GM23338 (cell line): ENCODE data around the gene PDZK1IP1. TPM values are rescaled to one million over a fixed set of nuclear protein-coding genes. Genes with fewer than 3 reads are reported as not detected.

Source experiments
- ATAC-seq: fragments of 200-7000 bp; cut with Tn5 transposase; 3 replicates; pipeline ENCODE4 v1.9.1; 2020
- DNase-seq: peaks from one replicate; pipeline ENCODE4 v3.0.0-alpha.2; 2015; ENCODE audit warnings: low spot score
- H2AFZ ChIP-seq: fragments of 200-600 bp; sonication (generic); 2 replicates; pipeline ENCODE4 v1.8.0; 2016; ENCODE audit warnings: antibody characterized with exemption, mild to moderate bottlenecking, moderate library complexity
- H3F3A ChIP-seq: fragments of 200-600 bp; sonication (generic); replicated peaks from 2 replicates; pipeline ENCODE4 v1.8.0; 2017; ENCODE audit warnings: antibody characterized with exemption, mixed run types, low read depth
- H3K27ac ChIP-seq: fragments of 200-600 bp; sonication (generic); 2 replicates; pipeline ENCODE4 v1.6.1; 2016; ENCODE audit warnings: low read depth
- H3K27me3 ChIP-seq: fragments of 200-600 bp; sonication (generic); 2 replicates; pipeline ENCODE4 v1.8.0; 2016; ENCODE audit warnings: mild to moderate bottlenecking, mixed run types, moderate library complexity; ENCODE audit not compliant: insufficient read depth
- H3K36me3 ChIP-seq: fragments of 200-600 bp; sonication (generic); 2 replicates; pipeline ENCODE4 v1.8.0; 2016; ENCODE audit warnings: mild to moderate bottlenecking; ENCODE audit not compliant: insufficient read depth
- H3K4me1 ChIP-seq: fragments of 200-600 bp; sonication (generic); 2 replicates; pipeline ENCODE4 v1.8.0; 2016; ENCODE audit warnings: mild to moderate bottlenecking, moderate library complexity; ENCODE audit not compliant: insufficient read depth
- H3K4me2 ChIP-seq: fragments of 200-600 bp; sonication (generic); 2 replicates; pipeline ENCODE4 v1.7.1; 2017; ENCODE audit warnings: mixed run types
- H3K4me3 ChIP-seq: fragments of 200-600 bp; sonication (generic); 2 replicates; pipeline ENCODE4 v1.6.1; 2016; ENCODE audit warnings: mixed run types
- H3K79me2 ChIP-seq: fragments of 200-600 bp; sonication (generic); replicated peaks from 2 replicates; pipeline ENCODE4 v1.8.0; 2017; ENCODE audit warnings: mild to moderate bottlenecking; ENCODE audit not compliant: insufficient read depth
- H3K9me2 ChIP-seq: fragments of 200-600 bp; sonication (generic); 2 replicates; pipeline ENCODE4 v1.8.0; 2017; ENCODE audit not compliant: insufficient read depth
- H4K20me1 ChIP-seq: fragments of 200-600 bp; sonication (generic); replicated peaks from 2 replicates; pipeline ENCODE4 v1.8.0; 2017; ENCODE audit warnings: mild to moderate bottlenecking; ENCODE audit not compliant: insufficient read depth
- H3K27ac Mint-ChIP-seq: 2 replicates; pipeline ENCODE4 v1.8.0; 2020; ENCODE audit warnings: inconsistent platforms, mild to moderate bottlenecking, moderate library complexity, mixed read lengths
- H3K27me3 Mint-ChIP-seq: 3 replicates; pipeline ENCODE4 v1.8.0; 2022; ENCODE audit warnings: low read depth, mild to moderate bottlenecking, moderate library complexity, mixed read lengths, inconsistent platforms; ENCODE audit not compliant: insufficient read depth, poor library complexity
- H3K36me3 Mint-ChIP-seq: 3 replicates; pipeline ENCODE4 v1.8.0; 2021; ENCODE audit warnings: low read depth, mild to moderate bottlenecking, inconsistent platforms, moderate library complexity, mixed read lengths
- H3K4me1 Mint-ChIP-seq: 3 replicates; pipeline ENCODE4 v1.8.0; 2020; ENCODE audit warnings: mild to moderate bottlenecking, inconsistent platforms, mixed read lengths
- H3K4me3 Mint-ChIP-seq: 3 replicates; pipeline ENCODE4 v1.8.0; 2021; ENCODE audit warnings: moderate library complexity, mild to moderate bottlenecking, inconsistent platforms, mixed read lengths
- H3K9me3 Mint-ChIP-seq: 3 replicates; pipeline ENCODE4 v1.8.0; 2020; ENCODE audit warnings: moderate library complexity, mild to moderate bottlenecking, inconsistent platforms, mixed read lengths
- CREB1 ChIP-seq: fragments of 250-450 bp; sonication (Bioruptor Pico); IDR thresholded peaks from 2 replicates; pipeline ENCODE4 v1.5.0; 2020; ENCODE audit warnings: low read depth, mild to moderate bottlenecking, moderate library complexity
- CTCF ChIP-seq, 2 experiments: fragments of 200-600 bp in 1 of 2; sonication (generic) in 1 of 2; conservative IDR thresholded peaks; 2 replicates each; pipeline versions ENCODE4 v1.5.1 to v1.6.1; 2016 to 2017; ENCODE audit warnings: antibody characterized with exemption in 2 of 2, low read depth in 2 of 2, mild to moderate bottlenecking in 2 of 2, moderate library complexity in 1 of 2
- EZH2 ChIP-seq: fragments of 200-600 bp; sonication (generic); IDR thresholded peaks from one replicate; pipeline ENCODE4 v1.8.0; 2017; ENCODE audit warnings: antibody characterized with exemption, mild to moderate bottlenecking, low read depth; ENCODE audit not compliant: unreplicated experiment
- JUNB ChIP-seq: IDR thresholded peaks from one replicate; pipeline ENCODE4 v1.6.1; 2016; ENCODE audit warnings: antibody characterized with exemption; ENCODE audit not compliant: unreplicated experiment
- NANOG ChIP-seq: IDR thresholded peaks from 2 replicates; pipeline ENCODE4 v1.6.1; 2016; ENCODE audit warnings: antibody characterized with exemption, borderline replicate concordance
- POLR2AphosphoS5 ChIP-seq: IDR thresholded peaks from 2 replicates; pipeline ENCODE4 v1.6.1; 2016; ENCODE audit warnings: antibody characterized with exemption, low read depth
- STAT1 ChIP-seq: IDR thresholded peaks from one replicate; pipeline ENCODE4 v1.6.1; 2016; ENCODE audit warnings: antibody characterized with exemption; ENCODE audit not compliant: unreplicated experiment
- ZNF462 ChIP-seq: fragments of 250-450 bp; sonication (Bioruptor Pico); IDR thresholded peaks from 2 replicates; pipeline ENCODE4 v1.5.0; 2020; ENCODE audit warnings: mild to moderate bottlenecking, moderate library complexity
- polyA plus RNA-seq: library from polyadenylated mRNA; unstranded; fragments of >200 nt; fragmentation: Nextera tagmentation; extraction: Ambion mirVana; gene quantifications from 2 replicates; pipeline ENCODE4 v1.2.1, GENCODE V29; 2016
- total RNA-seq: library from RNA; depleted of rRNA; stranded (reverse); fragments of >200 nt; shearing (Covaris generic); gene quantifications from 2 replicates; pipeline ENCODE4 v1.2.3, GENCODE V29; 2014
- TF ChIP-seq, protein P1 (sequence below): IDR thresholded peaks from one replicate; pipeline ENCODE4 v1.6.1; 2018; ENCODE audit warnings: antibody characterized with exemption; ENCODE audit not compliant: unreplicated experiment
- TF ChIP-seq, protein P2 (sequence below): IDR thresholded peaks from 2 replicates; pipeline ENCODE4 v1.6.1; 2016; ENCODE audit warnings: antibody characterized with exemption

The PDZK1IP1 gene
- total and polyA plus RNA-seq, 2 experiments from 2014 or later = not detected

DNA sequence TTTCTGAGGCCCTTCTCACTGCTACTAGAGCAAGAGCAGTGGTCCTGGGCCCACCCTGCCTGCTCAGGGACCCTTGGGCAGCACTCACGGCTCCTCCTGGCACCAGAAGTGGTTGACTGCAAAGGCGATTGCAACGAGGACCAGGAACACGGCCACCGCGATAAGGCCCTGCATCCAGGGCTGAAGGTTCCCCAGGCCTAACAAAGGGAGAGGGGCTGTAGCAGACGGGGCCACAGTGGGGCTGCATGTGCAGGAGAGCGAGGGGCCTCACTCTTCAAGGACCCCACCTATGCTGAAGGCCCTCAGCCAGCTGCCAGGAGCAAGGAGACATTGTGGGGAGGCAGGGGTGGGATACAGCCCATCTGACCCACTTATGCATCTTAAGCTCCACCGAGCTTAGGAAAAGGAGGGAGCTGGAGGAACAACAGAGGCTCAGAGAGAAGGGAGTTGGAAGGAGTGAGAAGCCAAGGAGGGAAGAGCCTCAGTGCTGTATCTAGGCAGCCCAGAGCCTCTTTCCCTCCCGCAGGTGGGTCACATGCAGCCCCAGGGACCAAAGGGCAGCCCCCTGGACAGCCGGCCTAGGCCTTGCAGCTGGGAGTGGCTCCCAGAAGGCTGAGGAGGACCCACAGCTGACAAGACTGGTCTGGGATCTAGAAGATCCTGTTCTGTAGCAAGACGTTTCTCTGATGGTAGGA lies 2.5 kb downstream of the PDZK1IP1 start:
- TF ChIP-seq NANOG (no peak), STAT1 (no peak), ZNF462 (CRISPR knock-in tag) (no peak), CTCF (conservative IDR thresholded peaks at IDR 0.05; ENCODE audit: low read depth in 2 of 2) (no peak), EZH2 (no peak), JUNB (no peak), POLR2AphosphoS5 (no peak), CREB1 (CRISPR knock-in tag) (no peak)
- TF ChIP-seq, protein P1, sequence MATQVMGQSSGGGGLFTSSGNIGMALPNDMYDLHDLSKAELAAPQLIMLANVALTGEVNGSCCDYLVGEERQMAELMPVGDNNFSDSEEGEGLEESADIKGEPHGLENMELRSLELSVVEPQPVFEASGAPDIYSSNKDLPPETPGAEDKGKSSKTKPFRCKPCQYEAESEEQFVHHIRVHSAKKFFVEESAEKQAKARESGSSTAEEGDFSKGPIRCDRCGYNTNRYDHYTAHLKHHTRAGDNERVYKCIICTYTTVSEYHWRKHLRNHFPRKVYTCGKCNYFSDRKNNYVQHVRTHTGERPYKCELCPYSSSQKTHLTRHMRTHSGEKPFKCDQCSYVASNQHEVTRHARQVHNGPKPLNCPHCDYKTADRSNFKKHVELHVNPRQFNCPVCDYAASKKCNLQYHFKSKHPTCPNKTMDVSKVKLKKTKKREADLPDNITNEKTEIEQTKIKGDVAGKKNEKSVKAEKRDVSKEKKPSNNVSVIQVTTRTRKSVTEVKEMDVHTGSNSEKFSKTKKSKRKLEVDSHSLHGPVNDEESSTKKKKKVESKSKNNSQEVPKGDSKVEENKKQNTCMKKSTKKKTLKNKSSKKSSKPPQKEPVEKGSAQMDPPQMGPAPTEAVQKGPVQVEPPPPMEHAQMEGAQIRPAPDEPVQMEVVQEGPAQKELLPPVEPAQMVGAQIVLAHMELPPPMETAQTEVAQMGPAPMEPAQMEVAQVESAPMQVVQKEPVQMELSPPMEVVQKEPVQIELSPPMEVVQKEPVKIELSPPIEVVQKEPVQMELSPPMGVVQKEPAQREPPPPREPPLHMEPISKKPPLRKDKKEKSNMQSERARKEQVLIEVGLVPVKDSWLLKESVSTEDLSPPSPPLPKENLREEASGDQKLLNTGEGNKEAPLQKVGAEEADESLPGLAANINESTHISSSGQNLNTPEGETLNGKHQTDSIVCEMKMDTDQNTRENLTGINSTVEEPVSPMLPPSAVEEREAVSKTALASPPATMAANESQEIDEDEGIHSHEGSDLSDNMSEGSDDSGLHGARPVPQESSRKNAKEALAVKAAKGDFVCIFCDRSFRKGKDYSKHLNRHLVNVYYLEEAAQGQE = no peak
- TF ChIP-seq, protein P2, sequence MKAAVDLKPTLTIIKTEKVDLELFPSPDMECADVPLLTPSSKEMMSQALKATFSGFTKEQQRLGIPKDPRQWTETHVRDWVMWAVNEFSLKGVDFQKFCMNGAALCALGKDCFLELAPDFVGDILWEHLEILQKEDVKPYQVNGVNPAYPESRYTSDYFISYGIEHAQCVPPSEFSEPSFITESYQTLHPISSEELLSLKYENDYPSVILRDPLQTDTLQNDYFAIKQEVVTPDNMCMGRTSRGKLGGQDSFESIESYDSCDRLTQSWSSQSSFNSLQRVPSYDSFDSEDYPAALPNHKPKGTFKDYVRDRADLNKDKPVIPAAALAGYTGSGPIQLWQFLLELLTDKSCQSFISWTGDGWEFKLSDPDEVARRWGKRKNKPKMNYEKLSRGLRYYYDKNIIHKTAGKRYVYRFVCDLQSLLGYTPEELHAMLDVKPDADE = no peak
- Mint-ChIP-seq H3K36me3 (no peaks in the 10 kb centered on the region), H3K4me1 (peaks cover 24% of the 10 kb centered on the region), H3K9me3 (peaks cover 18% of the 10 kb centered on the region; the same call in 2 of the 3 replicates), H3K4me3 (no peak overlapping the region), H3K27ac (no peak overlapping the region), H3K27me3 (peaks cover 24% of the 10 kb centered on the region)
- H3K4me2 ChIP-seq = no peak overlapping the region
- ATAC-seq (no peak), DNase-seq (no peak)
- no peaks in the 10 kb centered on the region for H4K20me1 ChIP-seq
- no peaks in the 10 kb centered on the region for H3K27me3 ChIP-seq
- no peak overlapping the region for H2AFZ ChIP-seq
- H3K4me1 ChIP-seq = peaks cover 10% of the 10 kb centered on the region
- no peaks in the 10 kb centered on the region for H3K36me3 ChIP-seq
- 0 out of 2 replicates have a peak, but pooled peaks cover 2% of the 10 kb centered on the region for H3K9me2 ChIP-seq
- H3K79me2 ChIP-seq = no peaks in the 10 kb centered on the region
- H3F3A ChIP-seq = no peaks in the 10 kb centered on the region
- H3K4me3 ChIP-seq = no peak overlapping the region
- H3K27ac ChIP-seq = no peak overlapping the region
